NCI-H2227 (cell line): ENCODE data around the gene CASR.

Source experiments
- DNase-seq: peaks from one replicate; lab custom pipeline; 2025; ENCODE audit not compliant: unreplicated experiment; lab: John Stamatoyannopoulos, UW

The CASR gene

GRCh38 chr3:122255757-122256439 lies 72.4 kb downstream of the CASR start:
- DNase-seq, result no peak

GRCh38 chr3:122257644-122258364 lies 74.3 kb downstream of the CASR start:
- DNase-seq, result no peak

GRCh38 chr3:122258757-122259371 lies 75.4 kb downstream of the CASR start:
- peak; percentile 14 for DNase-seq

- no peak for DNase-seq
Observed at GRCh38 chr3:122260206-122260605, 76.7 kb downstream of the CASR start.

GRCh38 chr3:122263058-122263457 lies 79.6 kb downstream of the CASR start:
- DNase-seq, result no peak

GRCh38 chr3:122263974-122264588 lies 80.6 kb downstream of the CASR start:
- no peak for DNase-seq

- DNase-seq, result no peak
Observed at GRCh38 chr3:122265957-122266356, 82.5 kb downstream of the CASR start.

- no peak for DNase-seq
Observed at GRCh38 chr3:122268257-122269024, 85.0 kb downstream of the CASR start.

GRCh38 chr3:122269045-122269444 lies 85.6 kb downstream of the CASR start:
- no peak for DNase-seq

- DNase-seq, result no peak
Observed at GRCh38 chr3:122271246-122271898, 87.9 kb downstream of the CASR start.

- no peak for DNase-seq
Observed at GRCh38 chr3:122272879-122273278, 89.4 kb downstream of the CASR start.

- no peak for DNase-seq
Observed at GRCh38 chr3:122273498-122273897, 90.0 kb downstream of the CASR start.

- no peak for DNase-seq
Observed at GRCh38 chr3:122281891-122282290, 98.4 kb downstream of the CASR start.

- DNase-seq, result no peak
Observed at GRCh38 chr3:122283796-122284445, 100.5 kb downstream of the CASR start.

GRCh38 chr3:122284486-122284885 lies 101.0 kb downstream of the CASR start:
- no peak for DNase-seq

GRCh38 chr3:122294359-122294758 lies 110.9 kb downstream of the CASR start:
- DNase-seq, result no peak

- DNase-seq, result no peak
Observed at GRCh38 chr3:122295266-122296062, 112.0 kb downstream of the CASR start.

GRCh38 chr3:122298239-122298638 lies 114.8 kb downstream of the CASR start:
- DNase-seq, result no peak

- no peak for DNase-seq
Observed at GRCh38 chr3:122299215-122299614, 115.7 kb downstream of the CASR start.
